ENCODE results near the gene ZNG1F.
"Not testable (repeated sequence)": the region's sequence is repeated elsewhere in the genome, so short reads cannot be mapped to it uniquely, and the experiment has no call there.

The ZNG1F gene

GRCh38 chr9:41086215-41086614, 102.9 kb downstream of the ZNG1F start:
- DNase-seq (ENCODE audit: low read depth) = not testable (repeated sequence)

GRCh38 chr9:41082358-41082757, 106.8 kb downstream of the ZNG1F start:
- not testable (repeated sequence) for DNase-seq (ENCODE audit: low read depth)

All from T-helper 22 cell (primary cell).